GM18858 (cell line): ENCODE data around the gene ABR.
"Not testable (repeated sequence)": the region's sequence is repeated elsewhere in the genome, so short reads cannot be mapped to it uniquely, and the experiment has no call there.

Experiments used
- ATAC-seq: cut with Tn5 transposase; IDR thresholded peaks from one replicate; pipeline ENCODE4 v1.9.1; 2021; ENCODE audit not compliant: unreplicated experiment

ABR gene

DNA sequence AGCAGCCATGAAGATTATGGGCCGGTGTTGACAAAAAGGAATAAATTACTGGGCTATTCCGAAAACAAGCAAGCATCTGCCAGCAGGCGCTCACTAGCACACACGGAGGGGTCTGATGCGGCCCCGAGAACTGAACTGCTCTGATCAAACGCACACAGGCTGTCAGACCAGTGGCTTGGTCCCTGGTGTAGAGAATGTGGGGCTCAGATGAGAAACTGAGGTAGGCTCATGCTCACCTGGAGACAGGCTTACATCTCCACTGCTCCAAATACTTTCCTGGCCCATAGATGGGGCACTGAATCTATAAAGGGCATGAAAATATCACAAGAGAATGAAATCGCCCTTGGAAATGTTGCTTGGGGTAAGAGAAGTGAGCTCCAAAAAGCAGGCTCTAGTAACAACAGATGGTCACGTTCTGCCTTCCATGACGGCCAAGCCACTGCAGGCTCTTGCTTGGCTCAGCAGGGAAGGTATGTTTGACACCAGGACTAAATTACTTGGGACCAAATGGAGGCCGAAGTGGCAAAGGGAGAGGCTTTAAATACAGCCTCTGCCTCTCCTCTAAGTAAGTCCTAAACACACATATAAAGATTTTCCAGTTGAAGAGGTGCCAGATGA lies 5.4 kb downstream of the ABR start:
- ATAC-seq: no peak

DNA sequence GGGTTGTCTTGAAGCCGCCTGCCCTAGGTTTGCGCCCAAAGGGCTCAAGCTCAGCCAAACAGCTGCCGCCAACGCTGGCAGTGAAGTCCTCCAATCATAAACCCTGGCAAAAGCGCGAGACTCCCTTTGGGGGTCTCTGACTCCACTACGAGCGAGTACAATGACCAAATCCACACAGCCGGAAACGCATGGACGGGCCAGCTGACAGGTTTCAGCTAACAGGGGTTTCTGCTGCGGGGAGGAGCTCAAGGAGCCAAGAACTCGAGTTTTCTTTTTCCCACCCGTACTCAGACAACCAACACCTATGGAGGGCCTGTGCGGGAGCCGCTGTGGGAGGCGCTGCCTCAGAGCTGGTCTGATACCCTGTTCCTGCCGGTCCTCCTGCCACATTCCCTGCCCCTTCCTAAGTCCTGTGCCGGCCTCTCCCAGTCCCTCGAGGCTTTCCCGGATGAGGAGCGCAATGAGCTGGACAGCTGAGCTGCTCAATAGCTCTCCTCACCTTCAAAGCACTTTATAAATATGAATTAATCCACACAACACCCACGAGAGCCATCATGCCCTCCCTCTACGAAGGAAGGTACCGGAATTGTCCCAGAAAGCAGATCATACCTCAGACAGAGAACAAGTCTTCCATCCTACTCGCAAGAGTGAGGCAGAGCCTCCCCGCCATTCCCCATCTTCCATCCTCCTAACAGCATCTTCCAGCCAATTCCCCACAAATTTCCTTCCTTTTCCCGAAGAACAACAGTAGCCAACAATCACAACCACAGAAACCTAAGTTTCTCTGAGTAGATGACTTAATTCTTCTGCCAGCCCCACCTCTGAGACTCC lies 6.1 kb downstream of the ABR start:
- no peak for ATAC-seq

DNA sequence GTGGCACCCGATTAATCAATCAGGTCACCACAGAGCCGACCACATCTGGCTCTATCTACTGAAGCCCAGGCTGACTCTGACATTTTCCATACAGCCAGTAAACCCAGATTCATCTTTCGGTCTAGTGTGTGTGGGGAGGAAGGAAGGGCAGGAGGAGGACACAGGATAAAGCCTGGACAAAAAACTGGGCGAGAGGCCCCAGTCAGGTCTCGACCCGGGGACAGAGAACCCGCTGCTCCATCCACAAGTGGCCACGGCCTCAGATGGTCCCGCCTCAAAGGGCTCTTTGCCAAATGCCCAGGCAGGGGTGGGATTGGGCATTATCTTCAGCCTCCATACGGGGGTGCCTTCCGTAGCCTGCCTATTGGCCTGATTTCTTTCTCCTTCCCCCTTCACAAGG lies 7.8 kb downstream of the ABR start:
- no peak for ATAC-seq

DNA sequence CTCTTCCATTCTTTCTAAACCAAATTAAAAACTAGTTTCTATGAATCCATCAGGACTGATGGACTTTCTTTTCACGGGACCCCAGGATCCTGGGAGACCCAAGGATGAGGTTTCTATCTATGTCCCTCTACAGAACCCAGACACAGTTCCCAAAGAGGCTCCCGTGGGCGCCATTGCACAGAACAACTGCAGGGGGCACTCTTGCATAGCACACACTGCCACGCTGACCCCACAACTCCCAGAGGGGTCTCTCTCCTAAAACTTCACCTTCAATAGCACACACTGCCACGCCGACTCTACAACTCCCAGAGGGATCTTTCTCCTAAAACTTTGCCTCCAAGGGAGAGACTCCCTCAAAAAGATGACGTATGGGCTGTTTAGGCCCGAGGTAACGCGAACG lies 9.0 kb downstream of the ABR start:
- ATAC-seq: no peak

DNA sequence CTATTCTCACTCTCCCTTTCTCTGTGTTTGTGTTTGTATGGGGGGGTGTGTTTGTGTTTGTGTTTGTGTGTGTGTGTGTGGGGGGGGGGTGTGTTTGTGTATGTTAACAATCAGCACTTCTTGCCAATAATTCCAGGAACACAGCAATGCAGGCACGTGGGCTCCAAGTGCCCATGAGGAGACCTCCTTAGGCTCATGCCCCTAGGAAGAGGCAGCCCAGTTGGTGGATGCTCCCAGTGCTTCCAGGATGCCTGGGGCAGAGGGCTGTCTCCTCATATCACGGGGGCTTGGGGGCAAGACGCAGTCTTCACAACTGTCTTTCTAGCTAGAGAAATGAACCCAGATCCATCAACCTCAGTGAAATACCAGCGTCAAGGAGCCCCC lies 9.9 kb downstream of the ABR start:
- ATAC-seq: no peak

DNA sequence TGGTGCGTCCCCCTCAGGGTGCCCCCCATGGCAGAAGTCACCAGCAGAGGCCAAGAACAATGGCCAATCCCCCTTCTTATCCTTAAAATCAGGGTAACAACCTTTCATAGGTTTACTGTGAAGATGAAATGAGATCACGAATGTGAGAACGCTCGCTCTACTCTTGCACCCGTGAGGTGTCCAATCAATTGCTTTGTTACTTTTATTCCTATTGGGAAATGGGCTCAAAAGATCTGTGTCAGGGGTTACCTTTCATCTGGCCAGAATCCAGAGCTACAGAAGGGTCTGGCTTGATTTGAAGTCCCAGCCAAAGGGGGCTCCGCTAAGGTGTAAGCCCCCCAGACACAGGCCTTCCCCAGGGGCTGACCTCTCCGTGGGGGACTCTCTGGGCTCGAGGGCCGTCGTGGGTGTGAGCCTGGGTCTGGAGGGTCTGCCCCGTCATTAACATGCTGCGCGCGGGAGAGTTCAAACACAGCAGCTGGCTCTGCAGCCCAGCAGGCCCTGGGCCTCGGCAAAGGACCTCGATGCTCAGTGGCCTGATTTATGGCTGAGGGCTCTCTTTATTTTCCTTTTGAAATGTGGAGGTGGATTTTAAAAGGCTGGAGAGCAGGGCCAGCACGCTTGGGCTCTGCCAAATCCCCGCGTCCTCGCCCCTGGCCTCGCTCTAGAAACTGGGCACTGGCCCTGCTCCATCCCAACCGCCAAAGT lies 10.4 kb downstream of the ABR start:
- no peak for ATAC-seq

DNA sequence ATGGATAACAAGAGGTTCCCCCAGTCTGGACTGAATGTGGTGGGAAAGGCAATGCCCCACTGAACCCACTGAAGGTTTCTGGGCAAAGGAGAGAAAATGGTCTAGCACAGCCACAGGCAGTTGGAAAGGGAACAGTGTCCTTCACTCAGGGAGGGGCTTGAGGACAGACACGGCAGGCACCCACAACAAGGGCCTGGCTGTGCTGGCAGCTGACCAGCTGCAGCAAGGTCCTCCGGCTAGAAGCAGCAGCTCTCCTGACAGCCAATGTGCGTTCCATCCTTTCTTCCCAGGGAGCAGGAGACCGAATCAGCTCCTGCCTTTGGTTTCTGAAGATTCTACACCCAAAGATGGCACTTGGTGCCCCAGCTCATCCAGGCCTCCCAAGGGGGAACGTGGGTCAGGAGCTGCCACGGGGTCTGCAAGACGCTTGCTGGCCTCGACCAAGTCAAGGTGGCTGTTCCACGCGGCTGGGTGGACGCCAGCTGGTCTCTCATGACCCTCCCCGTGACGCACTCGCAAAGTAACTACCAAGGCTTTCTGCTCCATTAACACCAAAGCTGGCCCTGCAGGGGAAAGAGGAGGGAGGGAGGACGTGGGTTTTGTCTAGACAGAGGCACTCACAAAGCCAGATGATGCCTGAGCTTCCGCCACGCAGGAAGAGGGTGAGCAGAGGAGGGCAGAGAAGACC lies 11.1 kb downstream of the ABR start:
- no peak for ATAC-seq

DNA sequence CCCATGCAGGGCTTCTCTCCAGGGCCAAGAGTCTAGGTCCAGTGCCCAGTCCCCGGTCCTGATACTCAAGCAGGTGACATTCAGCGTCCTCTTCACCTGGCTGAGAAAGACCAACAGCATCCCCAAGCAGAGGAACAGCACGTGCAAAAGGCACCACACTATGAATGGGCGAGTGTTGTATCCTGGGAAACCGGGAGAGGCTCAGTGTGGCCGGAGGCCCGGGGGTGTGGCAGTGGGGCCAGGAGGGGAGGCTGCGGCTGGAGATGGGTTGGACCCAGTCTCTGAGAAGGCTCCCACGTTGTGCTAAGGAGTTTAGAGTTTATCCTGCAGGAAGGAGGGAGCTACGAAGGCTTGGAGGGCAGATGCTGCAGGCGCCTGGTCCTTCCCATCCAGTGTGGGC lies 13.5 kb downstream of the ABR start:
- no peak for ATAC-seq

DNA sequence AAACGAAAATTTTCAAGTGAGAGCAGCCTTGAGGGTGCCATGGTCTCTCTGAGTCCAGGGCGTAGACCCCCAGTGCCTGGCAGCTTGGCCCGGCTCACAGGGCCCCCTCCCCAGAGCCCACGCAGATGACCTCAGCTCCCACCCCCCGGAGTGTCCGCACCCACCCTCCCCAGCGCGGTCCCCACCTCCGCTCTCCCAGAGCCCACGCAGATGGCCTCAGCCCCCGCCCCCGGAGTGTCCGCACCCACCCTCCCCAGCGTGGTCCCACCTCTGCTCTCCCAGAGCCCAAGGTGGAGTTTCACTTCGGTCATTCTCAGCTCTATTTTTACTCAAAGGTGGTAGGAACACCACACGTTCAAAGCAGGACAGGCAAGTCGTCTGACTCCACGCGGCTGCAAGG lies 13.9 kb downstream of the ABR start:
- ATAC-seq: no peak

DNA sequence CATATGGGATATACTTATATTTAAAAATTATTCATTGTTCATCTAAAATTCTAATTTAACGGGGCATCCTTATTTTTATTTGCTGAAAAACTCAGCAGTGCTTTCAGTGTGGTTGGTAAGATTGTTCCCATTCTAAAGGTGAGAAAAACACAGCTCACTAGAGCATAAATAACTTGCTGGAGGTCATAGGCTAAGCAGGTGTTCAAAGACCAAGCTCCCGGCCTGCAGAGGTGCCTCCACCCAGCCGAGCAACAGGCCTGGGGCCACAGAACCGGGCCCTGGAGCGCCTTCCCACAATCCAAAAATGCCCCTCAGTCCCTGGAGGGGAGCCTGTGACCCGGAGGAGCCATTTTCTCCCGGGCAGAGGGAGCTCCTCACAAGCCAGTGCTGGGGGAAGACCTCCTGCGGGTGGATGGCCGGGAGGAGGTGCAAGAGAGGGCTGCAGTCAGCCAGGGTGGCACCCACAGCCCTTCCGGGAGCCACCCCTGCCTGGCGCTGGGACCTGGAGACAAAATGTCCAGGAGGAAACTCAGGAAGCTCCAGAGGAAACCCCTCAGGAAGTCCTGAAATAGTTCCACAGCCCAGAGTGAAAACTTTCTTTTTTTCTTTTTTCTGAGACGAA lies 14.7 kb downstream of the ABR start:
- no peak for ATAC-seq

DNA sequence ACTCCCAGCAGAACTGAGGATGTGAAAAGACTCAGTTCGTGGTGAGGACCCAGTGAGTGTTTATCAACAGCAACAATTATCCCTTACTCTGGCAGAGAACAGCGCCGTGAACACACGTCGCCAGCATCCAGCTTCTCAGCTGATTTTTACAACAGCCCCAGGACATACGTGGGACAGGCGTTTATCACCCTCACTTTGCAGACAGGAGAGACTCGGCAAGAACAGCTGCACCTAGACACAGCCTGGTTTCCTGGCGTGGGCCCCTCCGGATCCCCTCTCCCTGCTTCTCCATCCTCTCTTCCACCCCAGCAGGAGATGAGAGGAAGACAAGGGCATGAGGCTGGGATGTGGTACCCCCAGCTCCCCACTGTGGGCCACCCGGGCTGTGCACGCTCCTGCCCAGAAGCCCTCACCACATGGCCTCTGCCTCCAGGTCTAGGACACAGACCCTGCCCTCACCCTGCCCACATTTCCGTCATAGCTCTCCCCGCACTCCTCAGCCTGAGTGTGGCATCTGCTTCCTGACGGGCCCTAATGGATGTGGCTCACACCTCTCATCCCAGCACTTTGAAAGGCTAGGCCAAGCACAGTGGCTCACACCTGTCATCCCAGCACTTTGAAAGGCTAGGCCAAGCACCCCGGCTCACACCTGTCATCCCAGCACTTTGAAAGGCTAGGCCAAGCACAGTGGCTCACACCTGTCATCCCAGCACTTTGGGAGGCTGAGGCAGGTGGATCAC lies 17.5 kb downstream of the ABR start:
- ATAC-seq: no peak

DNA sequence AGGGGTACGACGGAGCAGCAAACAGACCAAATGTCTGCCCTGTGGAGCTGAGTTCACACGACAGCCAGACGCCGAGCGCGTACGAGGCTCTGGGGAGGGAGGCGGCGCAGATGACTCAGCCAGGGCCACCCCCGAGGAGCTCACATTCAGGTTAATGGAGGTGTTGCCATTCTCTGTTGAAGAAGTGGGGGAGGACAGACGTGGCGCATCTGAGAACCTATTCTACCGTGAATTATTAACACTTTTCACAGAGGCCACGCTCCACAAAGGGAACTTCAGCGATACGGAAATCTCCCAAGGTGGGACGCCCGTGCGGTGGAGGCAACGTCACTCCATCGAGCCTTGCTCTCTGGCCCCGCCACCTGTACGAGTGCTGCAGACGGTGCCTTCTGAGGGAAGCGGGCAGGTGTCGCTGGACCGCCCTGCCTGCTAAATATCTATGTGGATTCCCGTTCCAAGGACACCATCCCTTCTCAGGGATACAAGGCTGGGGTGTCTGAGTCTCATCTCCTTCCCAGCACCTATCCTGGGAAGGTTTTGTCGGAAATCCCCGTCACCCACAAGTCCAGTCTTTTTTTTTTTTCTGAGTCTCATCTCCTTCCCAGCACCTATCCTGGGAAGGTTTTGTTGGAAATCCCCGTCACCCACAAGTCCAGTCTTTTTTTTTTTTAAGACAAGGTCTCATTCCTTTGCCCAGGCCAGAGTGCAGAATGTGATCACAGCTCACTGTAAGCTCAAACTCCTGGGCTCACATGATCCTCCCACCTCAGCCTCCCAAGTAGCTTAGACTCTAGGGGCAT lies 19.0 kb downstream of the ABR start:
- no peak for ATAC-seq

DNA sequence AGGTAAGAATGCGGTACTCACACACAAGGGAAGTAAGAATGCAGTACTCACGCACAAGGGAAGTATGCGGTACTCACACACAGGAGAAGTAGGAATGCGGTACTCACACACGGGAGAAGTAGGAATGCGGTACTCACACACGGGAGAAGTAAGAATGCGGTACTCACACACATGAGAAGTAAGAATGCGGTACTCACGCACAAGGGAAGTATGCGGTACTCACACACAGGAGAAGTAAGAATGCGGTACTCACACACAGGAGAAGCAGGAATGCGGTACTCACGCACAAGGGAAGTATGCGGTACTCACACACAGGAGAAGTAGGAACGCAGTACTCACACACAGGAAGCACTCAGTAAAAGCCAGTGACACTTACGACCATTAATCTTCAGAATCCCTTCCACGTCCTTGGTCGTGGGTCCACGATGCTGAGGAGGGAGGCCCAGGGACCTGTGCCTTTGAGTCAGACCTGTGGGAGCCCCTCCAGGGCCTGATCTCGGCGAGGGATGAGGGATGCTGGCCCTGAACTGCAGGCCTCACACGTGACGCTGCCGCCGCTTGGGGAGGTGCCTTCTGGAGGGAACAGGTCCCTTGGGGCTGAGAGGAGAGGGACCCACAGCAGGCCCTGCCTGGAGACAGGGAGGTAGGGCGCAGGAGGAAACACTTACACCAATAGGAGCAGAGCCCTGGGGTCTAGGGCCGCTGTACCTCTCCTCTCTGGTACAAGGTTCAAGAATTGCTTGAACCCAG lies 20.2 kb downstream of the ABR start:
- ATAC-seq: no peak

DNA sequence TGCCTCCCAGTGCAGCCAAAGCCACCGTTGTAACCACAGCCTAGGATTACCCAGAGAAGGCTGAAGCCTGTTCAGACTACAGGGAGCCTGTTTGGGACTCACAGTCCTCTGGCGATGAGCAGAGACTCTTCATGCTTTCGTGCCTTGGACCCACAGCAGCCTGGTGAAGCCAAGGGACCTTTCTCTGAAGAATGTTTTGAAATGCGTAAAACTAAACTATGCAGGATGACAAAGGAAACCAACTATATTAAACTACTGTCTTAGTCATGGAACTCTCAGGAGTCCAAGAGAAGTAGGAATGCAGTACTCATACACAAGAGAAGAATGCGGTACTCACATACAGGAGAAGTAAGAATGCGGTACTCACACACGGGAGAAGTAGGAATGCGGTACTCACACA lies 20.9 kb downstream of the ABR start:
- ATAC-seq: no peak

DNA sequence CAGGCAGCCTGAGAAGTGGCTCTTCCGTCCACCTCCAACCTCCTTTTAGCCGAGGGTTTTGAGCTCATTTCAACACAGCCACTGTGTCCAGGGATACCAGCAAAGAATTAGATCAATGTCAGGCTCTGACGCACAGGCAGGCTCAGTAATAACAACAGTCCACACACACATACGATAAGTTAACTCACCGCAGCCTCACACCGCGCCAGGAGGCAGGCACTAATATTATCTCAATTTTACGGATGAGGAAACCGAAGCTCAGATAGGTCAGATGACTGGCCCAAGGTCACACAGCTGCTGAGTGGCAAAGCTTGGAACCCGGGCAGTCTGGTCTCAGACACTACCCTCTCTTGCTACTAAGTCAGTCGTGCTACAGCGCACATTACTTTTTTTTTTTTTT lies 22.9 kb downstream of the ABR start:
- no peak for ATAC-seq

DNA sequence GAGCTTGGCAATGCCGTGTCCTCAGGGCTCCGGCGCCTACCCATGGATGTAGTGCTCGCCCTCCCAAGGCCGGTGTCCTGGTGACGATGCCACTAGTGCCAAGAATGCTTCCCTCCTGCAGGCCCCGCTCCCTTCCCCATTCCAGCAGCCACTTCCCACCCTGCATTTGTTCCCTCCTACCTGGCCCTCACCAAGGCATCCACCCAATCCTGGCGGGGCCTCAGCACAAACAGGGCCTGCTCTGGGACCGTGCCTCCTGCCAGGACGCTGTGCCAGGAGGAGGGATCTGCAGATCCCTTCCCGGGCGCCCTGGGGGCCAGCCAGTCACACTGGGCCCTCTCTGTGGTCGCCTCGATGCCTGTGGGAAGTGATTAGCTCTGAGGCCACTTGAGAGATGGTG lies 25.1 kb downstream of the ABR start:
- no peak for ATAC-seq

DNA sequence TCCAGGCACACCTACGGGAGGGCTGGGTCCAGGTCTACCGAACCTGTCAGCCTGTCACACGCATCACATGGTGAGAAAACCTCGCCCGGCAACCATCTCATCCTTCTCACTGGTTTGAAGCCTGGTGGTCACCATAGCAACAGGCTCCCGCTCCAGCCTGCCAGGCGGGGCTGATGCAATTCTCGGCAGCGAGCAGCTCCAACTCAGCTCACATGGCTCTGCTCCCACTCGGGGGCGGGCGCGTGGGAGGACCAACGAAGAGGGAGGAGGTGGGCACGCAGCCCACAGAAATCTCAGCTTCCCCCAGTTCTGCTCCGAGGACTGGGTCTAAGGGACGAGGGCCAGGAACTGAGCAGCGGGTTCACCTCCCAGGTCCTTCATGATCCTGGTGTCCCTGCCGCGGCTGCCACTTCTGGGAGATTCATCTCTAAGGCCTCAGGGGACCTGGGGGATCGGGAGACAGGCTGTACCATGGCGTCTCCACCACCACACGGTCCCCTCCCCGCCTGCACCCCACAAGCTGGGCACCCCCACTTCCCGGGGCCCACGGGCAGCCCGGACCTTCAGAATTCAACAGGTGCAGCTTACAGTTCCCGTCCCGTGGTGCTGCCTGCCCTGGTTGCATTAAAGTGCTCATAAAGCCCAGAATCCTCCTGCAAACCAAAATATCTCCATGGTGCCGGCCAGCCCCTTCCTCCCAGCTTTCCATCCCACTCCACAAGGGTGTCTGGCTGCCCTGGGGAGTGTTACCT lies 25.8 kb downstream of the ABR start:
- no peak for ATAC-seq

DNA sequence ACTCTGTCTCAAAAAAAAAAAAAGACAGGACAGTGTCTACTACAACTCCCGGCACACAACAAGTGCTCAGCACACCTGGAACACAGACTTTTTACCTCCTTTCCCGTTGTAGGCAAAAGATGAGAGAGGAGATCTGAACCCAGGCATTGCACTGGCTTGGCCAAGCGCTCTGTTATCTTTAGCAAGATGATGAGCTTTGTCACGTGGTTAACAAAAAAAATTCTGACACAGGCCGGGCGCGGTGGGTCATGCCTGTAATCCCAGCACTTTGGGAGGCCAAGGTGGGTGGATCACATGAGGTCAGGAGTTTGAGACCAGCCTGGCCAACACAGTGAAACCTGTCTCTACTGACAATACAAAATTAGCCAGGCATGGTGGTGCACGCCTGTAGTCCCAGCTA lies 27.2 kb downstream of the ABR start:
- not testable (repeated sequence) for ATAC-seq
